Stimulated activated CD8-positive, alpha-beta memory T cell treated with anti-CD3 and anti-CD28 coated beads, Interleukin-4, amount 100 ng/mL, for 1 hour (primary cell): Measurements from ENCODE around the gene GJC1.
"Not testable (repeated sequence)": the region's sequence is repeated elsewhere in the genome, so short reads cannot be mapped to it uniquely, and the experiment has no call there.

ENCODE experiments used
- DNase-seq, 2 donors: peaks; one replicate each; pipeline ENCODE4 v3.0.0-alpha.2; 2020; ENCODE audit warnings: low read depth in 2 of 2, low spot score in 1 of 2

GJC1 gene

GRCh38 chr17:44761932-44762810 lies 67.9 kb downstream of the GJC1 start:
- no peak for DNase-seq

GRCh38 chr17:44760474-44761308 lies 69.4 kb downstream of the GJC1 start:
- no peak for DNase-seq

- DNase-seq: no peak
Observed at GRCh38 chr17:44759916-44760243, 70.2 kb downstream of the GJC1 start.

GRCh38 chr17:44759086-44759915 lies 70.8 kb downstream of the GJC1 start:
- DNase-seq: no peak

GRCh38 chr17:44758414-44759085 lies 71.5 kb downstream of the GJC1 start, which contains the start of gene ADAM11:
Gene ADAM11, plus strand, starts transcription at chr17:44758988. Its CDS starts 212 bp downstream, at chr17:44759200.
- no peak for DNase-seq

- no peak for DNase-seq
Observed at GRCh38 chr17:44757918-44758413, 72.1 kb downstream of the GJC1 start.

GRCh38 chr17:44757045-44757917 lies 72.8 kb downstream of the GJC1 start:
- no peak for DNase-seq

- not testable (repeated sequence) for DNase-seq
Observed at GRCh38 chr17:44755180-44755579, 74.9 kb downstream of the GJC1 start.

- no peak for DNase-seq
Observed at GRCh38 chr17:44754276-44754675, 75.8 kb downstream of the GJC1 start.

- DNase-seq: no peak
Observed at GRCh38 chr17:44752953-44753861, 76.9 kb downstream of the GJC1 start.

GRCh38 chr17:44751806-44752205 lies 78.3 kb downstream of the GJC1 start:
- DNase-seq: no peak

GRCh38 chr17:44751331-44751730 lies 78.8 kb downstream of the GJC1 start:
- DNase-seq: no peak

GRCh38 chr17:44749980-44750318 lies 80.1 kb downstream of the GJC1 start:
- no peak for DNase-seq

GRCh38 chr17:44749076-44749979 lies 80.8 kb downstream of the GJC1 start:
- no peak for DNase-seq
